ENCODE data around the gene SRCIN1.
"Not testable (repeated sequence)": the region's sequence is repeated elsewhere in the genome, so short reads cannot be mapped to it uniquely, and the experiment has no call there.

The SRCIN1 gene

DNA sequence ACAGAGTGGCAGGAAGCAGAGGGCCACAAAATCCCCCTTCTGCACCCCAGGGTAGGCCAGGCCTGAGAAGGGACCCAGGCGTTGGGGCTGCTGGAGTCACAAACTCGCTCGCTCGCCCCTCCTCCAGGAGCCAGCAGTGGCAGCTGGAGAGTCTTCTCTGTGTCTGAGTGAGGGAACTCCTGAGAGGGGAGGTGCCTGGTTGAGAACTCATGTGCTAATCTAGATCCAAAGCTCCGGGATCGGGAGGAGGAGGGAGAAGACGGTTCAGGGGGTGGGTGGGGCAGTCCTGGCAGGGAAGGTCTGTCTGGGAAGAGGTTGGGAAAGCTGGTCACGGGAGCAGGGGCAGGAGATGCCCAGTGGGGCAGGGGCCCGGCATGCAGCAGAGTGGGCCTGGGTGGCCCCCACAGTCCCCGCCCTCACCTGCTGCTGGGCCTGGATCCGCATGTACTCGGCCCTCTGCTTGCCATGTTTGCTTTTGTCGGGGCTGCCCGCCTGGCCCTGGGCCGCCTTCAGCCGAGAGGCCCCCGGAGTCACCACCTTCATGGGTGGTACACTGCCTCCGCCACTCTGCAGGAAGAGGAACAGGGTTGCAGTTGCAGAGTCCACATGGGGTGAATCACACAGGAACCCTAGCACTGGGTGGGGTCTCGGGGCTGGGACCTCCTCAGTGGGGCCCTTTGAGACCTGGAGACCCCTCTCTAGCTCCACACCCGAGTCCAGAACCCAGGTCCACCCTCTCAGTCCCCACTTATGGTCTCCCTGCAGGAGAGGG, 62.2 kb downstream of the SRCIN1 start:
- DNase-seq (ENCODE audit: low spot score): no peak

DNA sequence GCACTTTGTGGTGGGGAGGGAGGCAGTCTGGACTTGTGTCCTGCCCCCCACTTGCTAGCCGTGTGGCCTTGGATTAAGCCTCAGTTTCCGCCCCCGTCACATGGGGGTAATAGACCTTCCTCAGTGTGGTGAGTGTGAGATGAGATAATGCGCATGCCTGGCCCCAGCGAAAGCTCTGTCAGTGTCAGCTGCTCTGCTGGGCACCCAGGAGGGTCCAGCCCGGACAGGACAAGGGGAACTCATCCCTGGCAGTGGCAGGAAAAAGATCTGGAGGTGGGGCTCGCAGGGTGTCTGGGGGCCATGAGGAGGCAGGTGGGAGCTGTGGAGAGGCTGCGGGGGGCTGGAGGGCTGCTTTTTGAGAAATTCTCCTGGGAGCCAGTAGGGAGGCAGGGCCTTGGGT, 63.5 kb downstream of the SRCIN1 start:
- no peak for DNase-seq (ENCODE audit: low spot score)

DNA sequence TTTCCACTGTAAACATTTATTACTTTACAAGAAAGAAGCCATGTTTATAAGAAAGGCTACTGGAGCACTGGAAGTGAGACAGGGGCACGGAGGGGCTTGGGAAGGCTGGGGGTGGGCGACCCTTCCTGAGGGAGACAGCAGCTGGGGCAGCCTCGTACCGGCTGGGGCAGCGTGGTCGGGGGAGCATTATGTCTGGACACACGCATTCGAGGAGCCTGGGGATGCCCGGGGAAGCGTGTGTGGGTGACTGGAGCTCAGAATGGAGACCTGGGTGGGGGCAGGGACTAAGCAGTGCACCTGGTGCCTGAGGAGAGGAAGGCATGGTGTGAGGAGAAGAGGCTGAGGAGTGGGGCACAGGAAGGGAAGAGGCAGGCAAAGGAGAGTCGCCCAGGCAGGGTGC, 64.5 kb downstream of the SRCIN1 start:
- no peak for DNase-seq (ENCODE audit: low spot score)

GRCh38 chr17:38540514-38541045, 65.2 kb downstream of the SRCIN1 start:
- DNase-seq (ENCODE audit: low spot score): no peak

DNA sequence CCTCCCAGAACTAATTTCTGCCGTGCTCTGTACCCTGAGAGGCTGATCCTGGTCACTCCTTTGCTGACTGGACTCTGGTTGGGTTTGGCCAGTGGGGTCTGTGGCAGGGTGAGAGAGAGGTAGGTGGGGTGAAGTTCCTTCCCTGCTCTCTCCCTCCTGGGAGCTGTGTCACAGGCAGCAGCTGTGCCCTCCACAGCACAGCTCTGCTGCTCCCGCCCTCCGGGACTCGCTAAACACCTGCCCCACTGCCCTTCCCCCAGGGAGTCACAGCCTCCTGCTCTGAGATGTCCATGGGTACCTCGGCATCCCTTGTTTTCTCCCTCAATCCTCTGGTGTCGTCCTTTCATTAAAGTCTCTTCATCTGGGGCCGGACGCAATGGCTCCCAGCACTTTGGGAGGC, 66.4 kb downstream of the SRCIN1 start:
- no peak for DNase-seq (ENCODE audit: low spot score)

- no peak for DNase-seq (ENCODE audit: low spot score)
Measured at GRCh38 chr17:38538906-38539305, 66.8 kb downstream of the SRCIN1 start.

GRCh38 chr17:38536661-38537060, 69.1 kb downstream of the SRCIN1 start:
- DNase-seq (ENCODE audit: low spot score): no peak

GRCh38 chr17:38535886-38536285, 69.9 kb downstream of the SRCIN1 start:
- no peak for DNase-seq (ENCODE audit: low spot score)

GRCh38 chr17:38534498-38534885, 71.3 kb downstream of the SRCIN1 start:
- peak; percentile 58 for DNase-seq (ENCODE audit: low spot score)

GRCh38 chr17:38533866-38534497, 71.8 kb downstream of the SRCIN1 start:
- no peak for DNase-seq (ENCODE audit: low spot score)

DNA sequence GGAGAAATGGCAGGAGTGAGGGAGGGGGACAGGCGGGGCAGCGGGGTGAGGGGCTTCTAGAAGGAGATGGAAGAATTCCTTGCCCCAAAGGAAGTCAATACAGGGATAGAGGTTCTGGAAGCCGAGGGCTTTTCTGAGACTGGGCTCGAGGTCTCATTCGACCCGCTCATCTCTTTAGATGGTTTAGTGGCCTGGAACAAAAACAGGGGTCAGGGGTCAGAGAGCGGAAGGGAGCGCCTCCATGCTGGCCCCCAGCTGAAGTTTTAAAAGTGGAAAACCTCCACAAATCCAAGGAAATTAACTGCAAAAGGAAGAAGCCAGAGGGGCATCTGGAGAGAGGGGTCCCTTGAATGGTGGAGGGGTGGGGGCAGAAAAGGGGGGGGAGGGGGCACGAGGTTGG, 72.5 kb downstream of the SRCIN1 start:
- DNase-seq (ENCODE audit: low spot score): no peak

DNA sequence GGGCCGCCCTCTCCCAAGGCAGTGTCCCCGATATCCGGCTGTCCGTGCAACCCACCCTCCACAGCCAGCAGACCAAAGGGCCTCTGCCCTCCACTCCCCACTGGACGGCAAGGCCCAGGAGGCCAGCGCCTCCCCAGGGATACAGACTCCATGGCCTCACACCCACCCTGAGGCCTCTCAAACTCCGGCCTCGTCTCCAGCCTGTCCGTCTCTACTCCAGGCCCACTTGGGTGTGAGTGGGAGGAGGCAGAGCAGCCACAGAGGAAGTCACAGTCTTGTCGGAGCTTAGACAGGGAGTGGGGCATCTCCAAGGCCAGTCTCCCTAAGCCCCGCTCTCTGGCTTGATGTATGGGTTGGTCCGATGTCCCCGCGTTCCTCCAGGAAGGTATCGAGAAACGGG, 73.3 kb downstream of the SRCIN1 start:
- DNase-seq (ENCODE audit: low spot score): no peak

GRCh38 chr17:38531761-38532160, 74.0 kb downstream of the SRCIN1 start:
- DNase-seq (ENCODE audit: low spot score): not testable (repeated sequence)

DNA sequence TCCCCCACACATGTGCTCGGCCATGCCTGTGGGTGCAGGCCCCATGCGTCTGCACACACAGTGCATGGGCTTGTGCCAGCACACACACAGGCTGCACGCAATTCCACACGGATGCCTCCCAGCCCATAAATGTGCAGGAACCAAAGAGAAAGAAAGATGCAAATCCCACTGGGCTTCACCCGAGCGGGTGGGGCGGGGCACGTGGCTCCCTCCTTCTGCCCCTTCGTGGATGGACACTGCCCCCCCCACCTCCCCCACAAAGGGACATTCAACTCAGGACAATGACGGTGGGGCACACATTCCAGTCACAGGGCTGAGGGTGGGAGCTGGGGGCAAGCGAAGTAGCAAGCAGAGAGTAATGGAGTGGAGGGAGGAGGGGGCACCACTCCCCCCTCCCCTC, 74.9 kb downstream of the SRCIN1 start:
- DNase-seq (ENCODE audit: low spot score): not testable (repeated sequence)

DNA sequence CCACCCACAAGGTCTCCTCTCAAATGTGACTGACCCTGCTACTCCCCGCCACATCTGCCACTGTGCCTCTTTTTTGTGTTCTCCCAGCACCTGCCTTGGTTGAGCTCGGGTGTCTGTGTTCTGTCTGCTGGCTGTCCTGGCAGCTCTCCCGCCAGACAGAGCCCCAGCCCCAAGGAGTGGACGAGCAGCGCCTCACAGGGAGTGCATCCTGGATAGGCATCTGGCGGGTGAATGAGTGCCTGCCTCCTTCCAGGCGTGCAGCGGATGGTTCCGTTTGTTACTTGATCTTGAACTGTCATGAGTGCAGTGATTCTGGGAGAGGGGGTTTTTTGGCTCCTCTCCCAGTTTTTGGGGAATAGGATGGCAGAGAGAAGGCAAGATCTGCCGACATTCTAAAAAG, 77.6 kb downstream of the SRCIN1 start:
- not testable (repeated sequence) for DNase-seq (ENCODE audit: low spot score)

- not testable (repeated sequence) for DNase-seq (ENCODE audit: low spot score)
Measured at GRCh38 chr17:38526526-38526925, 79.2 kb downstream of the SRCIN1 start.

GRCh38 chr17:38512473-38513058, 93.2 kb downstream of the SRCIN1 start:
- no peak for DNase-seq (ENCODE audit: low spot score)

GRCh38 chr17:38511150-38512108, 94.3 kb downstream of the SRCIN1 start:
- no peak for DNase-seq (ENCODE audit: low spot score)

DNA sequence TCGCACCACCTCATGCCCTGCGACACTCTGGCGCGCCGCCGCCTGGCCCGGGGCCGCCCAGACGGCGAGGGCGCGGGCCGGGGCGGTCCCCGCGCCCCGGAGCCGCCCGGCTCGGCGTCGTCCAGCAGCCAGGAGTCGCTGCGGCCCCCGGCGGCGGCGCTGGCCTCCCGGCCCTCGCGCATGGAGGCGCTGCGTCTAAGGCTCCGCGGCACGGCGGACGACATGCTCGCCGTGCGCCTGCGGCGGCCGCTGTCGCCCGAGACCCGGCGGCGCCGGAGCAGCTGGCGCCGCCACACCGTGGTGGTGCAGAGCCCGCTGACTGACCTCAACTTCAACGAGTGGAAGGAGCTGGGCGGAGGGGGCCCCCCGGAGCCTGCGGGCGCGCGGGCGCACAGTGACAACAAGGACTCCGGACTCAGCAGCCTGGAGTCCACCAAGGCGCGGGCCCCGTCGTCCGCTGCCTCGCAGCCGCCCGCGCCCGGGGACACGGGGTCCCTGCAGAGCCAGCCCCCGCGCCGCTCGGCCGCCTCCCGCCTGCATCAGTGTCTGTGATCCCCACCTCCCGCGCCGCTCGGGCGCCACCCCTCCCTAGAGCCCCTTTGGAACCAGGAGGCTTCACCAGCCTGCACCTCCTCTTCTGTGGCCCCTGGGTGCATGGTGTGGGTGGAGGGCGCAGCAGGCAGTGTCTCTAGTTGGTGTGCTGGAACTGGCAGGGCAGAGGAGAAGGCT, 95.2 kb downstream of the SRCIN1 start:
- DNase-seq (ENCODE audit: low spot score): no peak

GRCh38 chr17:38509772-38510420, 95.9 kb downstream of the SRCIN1 start:
- DNase-seq (ENCODE audit: low spot score): no peak

Data from cerebellar cortex (tissue), 1 donor.